NCI-H510A (cell line): Measurements from ENCODE around the gene INPP1.
A peak's percentile ranks its signal among the peaks of the same experiment; 100 is the strongest.
"Not testable (repeated sequence)": the region's sequence is repeated elsewhere in the genome, so short reads cannot be mapped to it uniquely, and the experiment has no call there.

ENCODE experiments used
- DNase-seq: peaks from one replicate; lab custom pipeline; 2025; lab: John Stamatoyannopoulos, UW

The INPP1 gene

GRCh38 chr2:190333928-190334327 is 9.5 kb upstream of the INPP1 start:
- no peak for DNase-seq

- no peak for DNase-seq
Measured at GRCh38 chr2:190334479-190335224, 8.7 kb upstream of the INPP1 start.

- DNase-seq: no peak
Measured at GRCh38 chr2:190335225-190335559, 8.2 kb upstream of the INPP1 start.

- not testable (repeated sequence) for DNase-seq
Measured at GRCh38 chr2:190335584-190335983, 7.8 kb upstream of the INPP1 start.

- DNase-seq: no peak
Measured at GRCh38 chr2:190336420-190336819, 7.0 kb upstream of the INPP1 start.

GRCh38 chr2:190338453-190338852 is 4.9 kb upstream of the INPP1 start:
- no peak for DNase-seq

GRCh38 chr2:190339394-190339793 is 4.0 kb upstream of the INPP1 start:
- no peak for DNase-seq

GRCh38 chr2:190340369-190340768 is 3.0 kb upstream of the INPP1 start:
- peak; percentile 23 for DNase-seq

GRCh38 chr2:190342611-190343010 is 778 bp upstream of the INPP1 start:
- DNase-seq: no peak

GRCh38 chr2:190343089-190343535 is 277 bp upstream of the INPP1 start:
- DNase-seq: no peak

GRCh38 chr2:190344276-190344827 is 963 bp downstream of the INPP1 start:
- peak; percentile 22 for DNase-seq

- no peak for DNase-seq
Measured at GRCh38 chr2:190350371-190350770, 7.0 kb downstream of the INPP1 start.

- DNase-seq: no peak
Measured at GRCh38 chr2:190351955-190352354, 8.6 kb downstream of the INPP1 start.

GRCh38 chr2:190352668-190353536 is 9.5 kb downstream of the INPP1 start:
- peak; percentile 10 for DNase-seq

GRCh38 chr2:190353537-190353899 is 10.1 kb downstream of the INPP1 start:
- no peak for DNase-seq

- DNase-seq: no peak
Measured at GRCh38 chr2:190354003-190354690, 10.8 kb downstream of the INPP1 start.

- no peak for DNase-seq
Measured at GRCh38 chr2:190355968-190356644, 12.7 kb downstream of the INPP1 start.

GRCh38 chr2:190357600-190357999 is 14.2 kb downstream of the INPP1 start:
- DNase-seq: no peak

- DNase-seq: not testable (repeated sequence)
Measured at GRCh38 chr2:190358655-190359448, 15.5 kb downstream of the INPP1 start.

- no peak for DNase-seq
Measured at GRCh38 chr2:190360561-190360960, 17.2 kb downstream of the INPP1 start.

GRCh38 chr2:190360965-190361364 is 17.6 kb downstream of the INPP1 start:
- DNase-seq: no peak
